H1 (cell line): Measurements from ENCODE around the gene CAPZB. TPM values are rescaled to one million over a fixed set of nuclear protein-coding genes. Genes with fewer than 3 reads are reported as not detected.

Experiments
- CTCF ChIA-PET: fragments of 300-600 bp; sonication (Branson Sonifier 250); formaldehyde crosslinking; loops from one replicate; lab custom pipeline; 2021; ENCODE audit not compliant: partially characterized antibody; lab: Charles Lee
- POLR2A ChIA-PET: fragments of 300-600 bp; sonication (Branson Sonifier 250); formaldehyde crosslinking; loops from one replicate; lab custom pipeline; 2021; ENCODE audit warnings: inconsistent platforms; ENCODE audit not compliant: partially characterized antibody; lab: Charles Lee
- DNase-seq, 2 experiments: peaks; one replicate each; pipeline versions ENCODE4 v3.0.0 to v3.0.0-alpha.2; 2010 to 2022; ENCODE audit warnings: low spot score in 2 of 2, low read depth in 1 of 2, mixed read lengths in 1 of 2
- FAIRE-seq: peaks from 2 replicates; lab custom pipeline; 2011; peaks lifted over from hg19 to GRCh38; lab: Jason Lieb, UNC
- H2AFZ ChIP-seq: 2 replicates; pipeline ENCODE4 v1.8.1; 2012; ENCODE audit warnings: low read length, inconsistent platforms
- H2AK5ac ChIP-seq: 2 replicates; pipeline ENCODE4 v1.6.1; 2013; ENCODE audit warnings: low read depth, low read length
- H2BK120ac ChIP-seq: replicated peaks from 2 replicates; pipeline ENCODE3; 2013; ENCODE audit warnings: low read depth, low read length, inconsistent platforms
- H2BK12ac ChIP-seq: 2 replicates; pipeline ENCODE4 v1.6.1; 2013; ENCODE audit warnings: low read depth, low read length
- H2BK15ac ChIP-seq: 2 replicates; pipeline ENCODE4 v1.6.1; 2013; ENCODE audit warnings: low read length
- H2BK20ac ChIP-seq: 2 replicates; pipeline ENCODE4 v1.6.1; 2013; ENCODE audit warnings: low read length
- H2BK5ac ChIP-seq: 2 replicates; pipeline ENCODE4 v1.6.1; 2013; ENCODE audit warnings: low read depth, low read length
- H3K14ac ChIP-seq: 2 replicates; pipeline ENCODE4 v1.6.1; 2013; ENCODE audit warnings: inconsistent platforms; ENCODE audit not compliant: insufficient read length
- H3K18ac ChIP-seq: 2 replicates; pipeline ENCODE4 v1.6.1; 2013; ENCODE audit warnings: low read length; ENCODE audit errors: extremely low read depth
- H3K23ac ChIP-seq: 2 replicates; pipeline ENCODE4 v1.6.1; 2013; ENCODE audit warnings: inconsistent platforms; ENCODE audit not compliant: insufficient read length
- H3K23me2 ChIP-seq: 2 replicates; pipeline ENCODE4 v1.6.1; 2013; ENCODE audit warnings: low read depth, low read length
- H3K27ac ChIP-seq: 2 replicates; pipeline ENCODE4 v1.6.1; 2011; ENCODE audit warnings: low read depth, low read length, inconsistent platforms
- H3K27me3 ChIP-seq, 4 experiments: replicated peaks in 1 of 4; 1 replicate in 1 of 4; 2 replicates in 3 of 4; pipeline versions ENCODE4 v1.6.1 to v1.8.1; 2011 to 2013; ENCODE audit warnings: low read length in 3 of 4, mild to moderate bottlenecking in 3 of 4, inconsistent platforms in 2 of 4, mixed read lengths in 2 of 4, moderate library complexity in 1 of 4; ENCODE audit not compliant: control insufficient read depth in 3 of 4, insufficient read depth in 3 of 4; ENCODE audit errors: extremely low read depth in 1 of 4
- H3K36me3 ChIP-seq, 4 experiments: 2 replicates each; pipeline versions ENCODE4 v1.6.1 to v1.8.1; 2011 to 2013; ENCODE audit warnings: mild to moderate bottlenecking in 4 of 4, low read length in 3 of 4, moderate library complexity in 2 of 4, control low read depth in 1 of 4, inconsistent platforms in 1 of 4; ENCODE audit not compliant: insufficient read depth in 4 of 4, control insufficient read depth in 2 of 4
- H3K4ac ChIP-seq: replicated peaks from 2 replicates; pipeline ENCODE3; 2013; ENCODE audit warnings: low read length, low read depth, mixed read lengths, inconsistent platforms; ENCODE audit not compliant: insufficient read length
- H3K4me1 ChIP-seq, 4 experiments: replicated peaks in 1 of 4; 1 replicate in 1 of 4; 2 replicates in 3 of 4; pipeline versions ENCODE4 v1.6.1 to v1.8.1; 2011 to 2013; ENCODE audit warnings: low read length in 3 of 4, inconsistent platforms in 2 of 4, mixed read lengths in 1 of 4; ENCODE audit not compliant: insufficient read depth in 4 of 4, control insufficient read depth in 3 of 4
- H3K4me2 ChIP-seq, 2 experiments: 2 replicates each; pipeline versions ENCODE4 v1.6.1 to v1.8.1; 2011 to 2013; ENCODE audit warnings: low read depth in 2 of 2, low read length in 2 of 2, control low read depth in 1 of 2, inconsistent platforms in 1 of 2, mild to moderate bottlenecking in 1 of 2; ENCODE audit not compliant: insufficient read depth in 1 of 2
- H3K4me3 ChIP-seq, 4 experiments: fragments of 200-600, 300-600 bp in 1 of 4; sonication (generic), shearing (Covaris generic), sonication (Bioruptor Twin) in 1 of 4; 2 replicates each; pipeline versions ENCODE4 v1.5.1 to v1.8.1; 2011 to 2016; ENCODE audit warnings: low read length in 4 of 4, low read depth in 3 of 4, control low read depth in 2 of 4, inconsistent platforms in 2 of 4, mild to moderate bottlenecking in 2 of 4, mixed read lengths in 1 of 4, moderate library complexity in 1 of 4; ENCODE audit not compliant: insufficient read depth in 2 of 4; ENCODE audit errors: extremely low read depth in 1 of 4
- H3K56ac ChIP-seq: replicated peaks from 2 replicates; pipeline ENCODE3; 2013; ENCODE audit warnings: low read depth, mild to moderate bottlenecking, mixed read lengths, low read length, inconsistent platforms; ENCODE audit not compliant: insufficient read length
- H3K79me1 ChIP-seq: 2 replicates; pipeline ENCODE4 v1.6.1; 2013; ENCODE audit warnings: low read depth, low read length, control low read depth
- H3K79me2 ChIP-seq, 2 experiments: 2 replicates each; pipeline versions ENCODE4 v1.6.1 to v1.8.1; 2012 to 2013; ENCODE audit warnings: low read length in 2 of 2, mild to moderate bottlenecking in 2 of 2, inconsistent platforms in 1 of 2; ENCODE audit not compliant: insufficient read depth in 2 of 2, control insufficient read depth in 1 of 2
- H3K9ac ChIP-seq, 4 experiments: replicated peaks in 1 of 4; 1 replicate in 1 of 4; 2 replicates in 3 of 4; pipeline versions ENCODE4 v1.6.1 to v1.8.1; 2011 to 2013; ENCODE audit warnings: low read depth in 3 of 4, low read length in 3 of 4, control low read depth in 2 of 4, mild to moderate bottlenecking in 2 of 4, moderate library complexity in 2 of 4, inconsistent platforms in 1 of 4; ENCODE audit errors: extremely low read depth in 1 of 4
- H3K9me3 ChIP-seq, 2 experiments: 2 replicates each; pipeline versions ENCODE4 v1.6.1 to v1.8.1; 2012 to 2013; ENCODE audit warnings: mild to moderate bottlenecking in 2 of 2, moderate library complexity in 2 of 2, control low read depth in 1 of 2, inconsistent platforms in 1 of 2, low read depth in 1 of 2, low read length in 1 of 2, mixed read lengths in 1 of 2; ENCODE audit not compliant: insufficient read depth in 2 of 2
- H4K20me1 ChIP-seq, 2 experiments: replicated peaks in 1 of 2; 2 replicates each; pipeline versions ENCODE3 to v1.8.1; 2011 to 2013; ENCODE audit warnings: inconsistent platforms in 2 of 2, low read length in 2 of 2, mild to moderate bottlenecking in 1 of 2; ENCODE audit not compliant: insufficient read depth in 2 of 2, control insufficient read depth in 1 of 2
- H4K5ac ChIP-seq: 2 replicates; pipeline ENCODE4 v1.6.1; 2013; ENCODE audit warnings: low read length, low read depth, mixed read lengths, inconsistent platforms; ENCODE audit not compliant: insufficient read length
- H4K8ac ChIP-seq: 2 replicates; pipeline ENCODE4 v1.8.0; 2013; ENCODE audit warnings: mild to moderate bottlenecking, moderate library complexity, low read length, inconsistent platforms; ENCODE audit not compliant: insufficient read depth; ENCODE audit errors: extremely low read depth
- H4K91ac ChIP-seq: replicated peaks from 2 replicates; pipeline ENCODE3; 2013; ENCODE audit warnings: low read length, mixed read lengths, inconsistent platforms; ENCODE audit not compliant: insufficient read length
- BCL11A ChIP-seq, 2 experiments: IDR thresholded peaks; one replicate each; pipeline ENCODE4 v1.6.1; 2011; ENCODE audit warnings: low read depth in 2 of 2, low read length in 2 of 2, mild to moderate bottlenecking in 2 of 2
- CHD1 ChIP-seq: IDR thresholded peaks from 2 replicates; pipeline ENCODE4 v1.6.1; 2012; ENCODE audit warnings: low read depth, low read length, improper control_type of control experiment
- CTCF ChIP-seq, 3 experiments: IDR thresholded peaks; 1 replicate in 2 of 3; 2 replicates in 1 of 3; pipeline versions ENCODE4 v1.5.1 to v1.6.1; 2011; ENCODE audit warnings: low read length in 3 of 3, mild to moderate bottlenecking in 3 of 3, inconsistent platforms in 2 of 3, low read depth in 1 of 3, moderate library complexity in 1 of 3; ENCODE audit not compliant: insufficient read depth in 1 of 3; ENCODE audit errors: control extremely low read depth in 1 of 3
- E2F6 ChIP-seq: IDR thresholded peaks from 2 replicates; pipeline ENCODE4 v1.6.1; 2012; ENCODE audit warnings: inconsistent platforms
- EGR1 ChIP-seq: IDR thresholded peaks from 2 replicates; pipeline ENCODE4 v1.6.1; 2011; ENCODE audit warnings: low read depth, low read length, borderline replicate concordance
- KDM1A ChIP-seq: fragments of 200-600, 300-600 bp; sonication (generic); IDR thresholded peaks from 2 replicates; pipeline ENCODE4 v1.7.1; 2016; ENCODE audit warnings: mild to moderate bottlenecking, low read length, borderline replicate concordance
- SIX5 ChIP-seq: IDR thresholded peaks from 2 replicates; pipeline ENCODE4 v1.6.1; 2011; ENCODE audit warnings: mild to moderate bottlenecking, low read depth, low read length
- SP1 ChIP-seq: IDR thresholded peaks from 2 replicates; pipeline ENCODE4 v1.6.1; 2011; ENCODE audit warnings: low read depth, low read length
- SUZ12 ChIP-seq: fragments of 200-600 bp; sonication (generic); IDR thresholded peaks from 2 replicates; pipeline ENCODE4 v1.6.1; 2012; ENCODE audit warnings: mild to moderate bottlenecking, inconsistent platforms, low read length, moderate library complexity, mixed read lengths
- YY1 ChIP-seq: IDR thresholded peaks from 2 replicates; pipeline ENCODE4 v1.6.1; 2011; ENCODE audit warnings: low read depth, mild to moderate bottlenecking, low read length
- WGBS, 2 experiments: shearing (Covaris generic) in 1 of 2; methylation state at CpG; one replicate each; pipeline versions ENCODE4 v1.1.6 to v1.1.7; 2013 to 2015; ENCODE audit warnings: low lambda C conversion rate in 2 of 2, mixed read lengths in 2 of 2, inconsistent platforms in 1 of 2, low coverage in 1 of 2, missing lambda C conversion rate in 1 of 2; ENCODE audit not compliant: insufficient replicate concordance in 2 of 2, insufficient coverage in 1 of 2, insufficient read length in 1 of 2; ENCODE audit errors: extremely low coverage in 1 of 2, missing lambda C conversion rate in 1 of 2; 5-methylcytosine and 5-hydroxymethylcytosine counted together
- polyA plus RNA-seq, 7 experiments: library from polyadenylated mRNA; depleted of rRNA in 3 of 7; stranded (reverse) in 5 of 7; unstranded in 2 of 7; fragments of >200 nt in 5 of 7; fragments of 200-250 nt in 2 of 7; gene quantifications; 1 replicate in 5 of 7; 2 replicates in 1 of 7; 4 replicates in 1 of 7; pipeline versions ENCODE4 v1.2.1 to v1.2.3, GENCODE V29; 2011 to 2013; ENCODE audit warnings: missing spikeins in 2 of 7, mixed read lengths in 2 of 7
- total RNA-seq: library from RNA; stranded (reverse); fragmentation: NEBNext Ultra II Directional; extraction: Animal tissue kit (Norgen Biotek cat#: 25700); gene quantifications from 2 replicates; pipeline ENCODE4 v1.2.1, GENCODE V29; 2021

Gene CAPZB
- total and polyA plus RNA-seq, 2 of the 8 experiments (the other 6 are each of a cell fraction or from before 2014, with no cell fraction given), result 162 to 371 TPM

- Histone ChIP-seq H3K9ac (no peak overlapping the region), H3K4ac (no peak overlapping the region), H3K36me3 (peaks cover 3 to 31% (median 18%) of the 10 kb centered on the region in 4 experiments; a peak in 6 of 8 replicates), H2BK120ac (no peak overlapping the region), H3K4me3 (no peak overlapping the region), H2BK5ac (no peak overlapping the region; the same call in 1 of the 2 replicates), H4K20me1 (peaks cover 11 to 13% of the 10 kb centered on the region in 2 experiments), H3K4me1 (peaks cover 8 to 24% (median 17%) of the 10 kb centered on the region in 4 experiments), H3K4me2 (peak overlapping the region in 1 of 2 experiments; percentile 63; a peak in 1 of 4 replicates), H3K79me2 (peaks cover 0 to 3% of the 10 kb centered on the region in 2 experiments; a peak in 1 of 4 replicates), H3K18ac (0 out of 2 replicates have a peak overlapping the region, but pooled peaks have one; percentile 44), H2BK20ac (no peak overlapping the region), H4K91ac (no peak overlapping the region), H3K27ac (no peak overlapping the region), H4K8ac (no peak overlapping the region), H2BK15ac (no peak overlapping the region), H3K9me3 (no peaks in the 10 kb centered on the region), H3K27me3 (no peaks in the 10 kb centered on the region), H2AFZ (no peak overlapping the region), H3K56ac (no peak overlapping the region), H3K23me2 (no peaks in the 10 kb centered on the region), H3K79me1 (peaks cover 3% of the 10 kb centered on the region), H2AK5ac (no peak overlapping the region; the same call in 1 of the 2 replicates), H3K23ac (no peak overlapping the region), H4K5ac (no peak overlapping the region), H3K14ac (no peak overlapping the region), H2BK12ac (0 out of 2 replicates have a peak overlapping the region, but pooled peaks have one; percentile 39)
- no peak for TF ChIP-seq CHD1
- no peak for TF ChIP-seq SUZ12
- no peak for TF ChIP-seq SP1
- no peak for TF ChIP-seq E2F6
- TF ChIP-seq BCL11A (IDR thresholded peaks at IDR 0.05; ENCODE audit: low read depth in 2 of 2, low read length in 2 of 2), result no peak
- no peak for TF ChIP-seq YY1
- TF ChIP-seq SIX5, result no peak
- no peak for TF ChIP-seq CTCF (IDR thresholded peaks at IDR 0.05; ENCODE audit: control extremely low read depth in 1 of 3, insufficient read depth in 1 of 3, low read depth in 1 of 3, low read length in 3 of 3)
- no peak for TF ChIP-seq KDM1A
- no peak for TF ChIP-seq EGR1
- 93% methylated on average over 6 of the region's 6 CpGs; no CpG with 5 or more reads in 1 of the 2 experiments for WGBS, 2 experiments
- DNase-seq (no peak), FAIRE-seq (no peak)
- ChIA-PET POLR2A (interaction anchor here (0.8 to 1.4 kb wide), 3 partner anchors 11 to 16 kb away, joined by 3 to 4 read pairs (median 3); no protein-coding TSS in a partner anchor), CTCF (interaction anchor here (0.9 to 5.3 kb wide), 15 partner anchors 8 to 361 kb away, joined by 3 to 72 read pairs (median 4); no protein-coding TSS in a partner anchor)
Observed at GRCh38 chr1:19354531-19354981, 130.8 kb downstream of the CAPZB start.
